Measurements from ENCODE around the gene RAB11FIP4.

- TF ChIP-seq YY1 (IDR thresholded peaks at IDR 0.05; ENCODE audit: low read depth, low read length) (no peak), EZH2 (IDR thresholded peaks at IDR 0.05; ENCODE audit: low read depth, low read length, severe bottlenecking) (no peak), RFX5 (IDR thresholded peaks at IDR 0.05; ENCODE audit: borderline replicate concordance, low read depth, low read length) (no peak), TBP (IDR thresholded peaks at IDR 0.05; ENCODE audit: low read depth, low read length) (no peak), GABPA (IDR thresholded peaks at IDR 0.05; ENCODE audit: borderline replicate concordance, insufficient read depth, low read length) (no peak), USF2 (IDR thresholded peaks at IDR 0.05; ENCODE audit: low read length) (no peak), HDAC2 (IDR thresholded peaks at IDR 0.05; ENCODE audit: borderline replicate concordance in 1 of 2, low read depth in 2 of 2, low read length in 2 of 2) (no peak), CTCF (IDR thresholded peaks at IDR 0.05; ENCODE audit: control extremely low read depth in 1 of 3, insufficient read depth in 1 of 3, low read depth in 1 of 3, low read length in 3 of 3) (no peak)
These were observed 5.9 kb downstream of the RAB11FIP4 start for GRCh38 chr17:31397256-31397939.
